SH-SY5Y (cell line): Measurements from ENCODE around the gene SMYD3.

ENCODE experiments used
- GATA2 ChIP-seq: IDR thresholded peaks from 2 replicates; pipeline ENCODE4 v1.6.1; 2011; ENCODE audit warnings: mild to moderate bottlenecking, low read depth, low read length
- GATA3 ChIP-seq: IDR thresholded peaks from 2 replicates; pipeline ENCODE4 v1.6.1; 2011; ENCODE audit warnings: low read depth, mild to moderate bottlenecking, low read length, moderate library complexity

DNA sequence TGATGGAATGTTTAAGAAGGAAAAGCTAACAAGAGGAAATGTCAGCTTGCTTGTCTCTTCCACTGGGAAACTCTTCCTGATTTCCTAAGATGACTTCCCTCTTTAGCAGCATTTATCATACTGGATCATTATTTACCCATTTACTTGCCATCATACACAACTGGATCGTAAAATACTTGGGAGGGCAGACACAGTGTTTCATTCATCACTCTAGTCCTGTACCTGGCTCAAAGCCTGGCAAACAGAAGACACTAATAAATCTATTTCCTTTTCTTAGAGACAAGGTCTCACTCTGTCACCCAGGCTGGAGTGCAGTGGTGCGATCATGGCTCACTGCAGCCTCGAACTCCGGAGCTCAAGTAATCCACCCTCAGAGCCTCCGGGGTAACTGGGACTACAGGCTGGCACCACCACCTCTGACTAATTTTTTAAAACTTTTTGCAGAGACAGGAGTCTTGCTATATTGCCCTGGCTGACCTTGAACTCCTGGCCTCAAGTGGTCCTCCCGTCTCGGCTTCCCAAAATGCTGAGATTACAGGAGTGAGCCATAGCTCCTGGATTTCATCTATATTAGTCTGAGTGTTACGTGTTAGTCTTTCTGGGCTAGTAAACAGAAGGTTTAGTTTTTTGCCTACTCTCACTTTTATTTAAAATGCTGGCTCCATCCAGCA, 574.6 kb downstream of the SMYD3 start:
- no peak for TF ChIP-seq GATA3
- no peak for TF ChIP-seq GATA2
